Measurements from ENCODE around the gene COQ4. TPM values are rescaled to one million over a fixed set of nuclear protein-coding genes. Genes with fewer than 3 reads are reported as not detected.
"Not testable (repeated sequence)": the region's sequence is repeated elsewhere in the genome, so short reads cannot be mapped to it uniquely, and the experiment has no call there.

The COQ4 gene
- total and polyA plus RNA-seq, 4 donors = 12.8 to 53.3 (median 33.8) TPM

GRCh38 chr9:128335161-128335560 lies 12.5 kb downstream of the COQ4 start (continued):
- TF ChIP-seq HNF4A (conservative IDR thresholded peaks at IDR 0.05) (no peak), TAF1 (conservative IDR thresholded peaks at IDR 0.05) (no peak)

- Histone ChIP-seq H3K9ac (ENCODE audit: low read depth in 1 of 2, low read length in 2 of 2) (no peak overlapping the region), H3K27me3 (ENCODE audit: control insufficient read depth in 4 of 4, insufficient read depth in 4 of 4, low read length in 3 of 4) (no peaks in the 10 kb centered on the region), H3K4me1 (ENCODE audit: control insufficient read depth in 4 of 4, insufficient read depth in 4 of 4, low read length in 3 of 4) (peaks cover 0 to 9% (median 4%) of the 10 kb centered on the region in 4 donors), H3K4me3 (ENCODE audit: low read depth in 1 of 3, low read length in 3 of 3) (no peak overlapping the region), H3K36me3 (ENCODE audit: control insufficient read depth in 4 of 4, insufficient read depth in 3 of 4, low read depth in 1 of 4, low read length in 3 of 4) (peaks cover 0 to 18% (median 5%) of the 10 kb centered on the region in 4 donors), H3K27ac (ENCODE audit: low read depth in 1 of 2, low read length in 2 of 2) (no peak overlapping the region), H3K9me3 (ENCODE audit: control insufficient read depth in 4 of 4, low read length in 3 of 4) (no peaks in the 10 kb centered on the region)
- DNase-seq (ENCODE audit: low spot score) = no peak
- WGBS = 92% methylated on average over 2 of the region's 2 CpGs
- TF ChIP-seq YY1 (IDR thresholded peaks at IDR 0.05) = no peak
Measured at GRCh38 chr9:128335914-128336313, 13.3 kb downstream of the COQ4 start.

- no peaks in the 10 kb centered on the region for H3K9me3 ChIP-seq (ENCODE audit: control insufficient read depth in 4 of 4, low read length in 3 of 4)
- H3K4me3 ChIP-seq (ENCODE audit: low read depth in 1 of 3, low read length in 3 of 3) = no peak overlapping the region
- no peak for DNase-seq (ENCODE audit: low spot score)
- no peak for TF ChIP-seq FOXA2 (IDR thresholded peaks at IDR 0.05)
- no peak for TF ChIP-seq MAX (IDR thresholded peaks at IDR 0.05)
- TF ChIP-seq JUND (IDR thresholded peaks at IDR 0.05) = no peak
- TF ChIP-seq EGR1 (IDR thresholded peaks at IDR 0.05; ENCODE audit: low read depth in 2 of 2) = no peak
- no peak for TF ChIP-seq CTCF (IDR thresholded peaks at IDR 0.05; ENCODE audit: low read depth, low read length, missing input control)
- no peak for TF ChIP-seq SP1 (IDR thresholded peaks at IDR 0.05)
- TF ChIP-seq ATF3 (IDR thresholded peaks at IDR 0.05) = no peak
- TF ChIP-seq NR2F2 (IDR thresholded peaks at IDR 0.05) = no peak
- no peak for TF ChIP-seq REST (IDR thresholded peaks at IDR 0.05)
- TF ChIP-seq YY1 (IDR thresholded peaks at IDR 0.05) = no peak
- no peak for TF ChIP-seq RAD21 (IDR thresholded peaks at IDR 0.05)
- TF ChIP-seq RXRA (IDR thresholded peaks at IDR 0.05) = no peak
- TF ChIP-seq HNF4A (conservative IDR thresholded peaks at IDR 0.05) = no peak
- TF ChIP-seq FOXA1 (IDR thresholded peaks at IDR 0.05) = no peak
- no peak for TF ChIP-seq ZBTB33 (IDR thresholded peaks at IDR 0.05)
- TF ChIP-seq GABPA (IDR thresholded peaks at IDR 0.05 in 1 of 2, conservative IDR thresholded peaks at IDR 0.05 in 1 of 2) = no peak
- TF ChIP-seq HNF4G (IDR thresholded peaks at IDR 0.05) = no peak
- H3K9ac ChIP-seq (ENCODE audit: low read depth in 1 of 2, low read length in 2 of 2) = no peak overlapping the region
- 95% methylated on average over 7 of the region's 7 CpGs for WGBS
- no peaks in the 10 kb centered on the region for H3K27me3 ChIP-seq (ENCODE audit: control insufficient read depth in 4 of 4, insufficient read depth in 4 of 4, low read length in 3 of 4)
- H3K4me1 ChIP-seq (ENCODE audit: control insufficient read depth in 4 of 4, insufficient read depth in 4 of 4, low read length in 3 of 4) = peaks cover 0 to 17% (median 9%) of the 10 kb centered on the region in 4 donors
- H3K36me3 ChIP-seq (ENCODE audit: control insufficient read depth in 4 of 4, insufficient read depth in 3 of 4, low read depth in 1 of 4, low read length in 3 of 4) = peaks cover 0 to 13% (median 6%) of the 10 kb centered on the region in 4 donors
- no peak overlapping the region for H3K27ac ChIP-seq (ENCODE audit: low read depth in 1 of 2, low read length in 2 of 2)
Measured at GRCh38 chr9:128337936-128338335, 15.3 kb downstream of the COQ4 start.

GRCh38 chr9:128338852-128339614 lies 16.4 kb downstream of the COQ4 start:
- DNase-seq (ENCODE audit: low spot score); H3K27me3 ChIP-seq (ENCODE audit: control insufficient read depth in 4 of 4, insufficient read depth in 4 of 4, low read length in 3 of 4); H3K9ac ChIP-seq (ENCODE audit: low read depth in 1 of 2, low read length in 2 of 2); H3K9me3 ChIP-seq (ENCODE audit: control insufficient read depth in 4 of 4, low read length in 3 of 4); H3K27ac ChIP-seq (ENCODE audit: low read depth in 1 of 2, low read length in 2 of 2); H3K4me3 ChIP-seq (ENCODE audit: low read depth in 1 of 3, low read length in 3 of 3): not testable (repeated sequence)
- Histone ChIP-seq H3K4me1 (ENCODE audit: control insufficient read depth in 4 of 4, insufficient read depth in 4 of 4, low read length in 3 of 4) (peaks cover 0 to 18% (median 11%) of the 10 kb centered on the region in 4 donors), H3K36me3 (ENCODE audit: control insufficient read depth in 4 of 4, insufficient read depth in 3 of 4, low read depth in 1 of 4, low read length in 3 of 4) (peaks cover 2 to 13% (median 4%) of the 10 kb centered on the region in 4 donors)
- 91% methylated on average over 15 of the region's 15 CpGs for WGBS
